NK-92 (cell line): Measurements from ENCODE around the gene KCNA3.

Experiments used
- DNase-seq: peaks from one replicate; lab custom pipeline; 2025; ENCODE audit not compliant: unreplicated experiment; lab: John Stamatoyannopoulos, UW

The KCNA3 gene

GRCh38 chr1:110674337-110675059 is at the start of gene KCNA3:
Gene KCNA3, minus strand, starts transcription at chr1:110674940. Its CDS starts 131 bp downstream, at chr1:110674809.
- DNase-seq = no peak

GRCh38 chr1:110722807-110723206 is 48.1 kb upstream of the KCNA3 start:
- DNase-seq = no peak

- DNase-seq = no peak
Measured at GRCh38 chr1:110719908-110720307, 45.2 kb upstream of the KCNA3 start.

- no peak for DNase-seq
Measured at GRCh38 chr1:110718452-110718851, 43.7 kb upstream of the KCNA3 start.

- no peak for DNase-seq
Measured at GRCh38 chr1:110717179-110717578, 42.4 kb upstream of the KCNA3 start.

GRCh38 chr1:110714374-110714995 is 39.7 kb upstream of the KCNA3 start:
- no peak for DNase-seq

GRCh38 chr1:110713221-110713620 is 38.5 kb upstream of the KCNA3 start:
- DNase-seq = no peak

- no peak for DNase-seq
Measured at GRCh38 chr1:110710314-110710713, 35.6 kb upstream of the KCNA3 start.

- DNase-seq = no peak
Measured at GRCh38 chr1:110708974-110709440, 34.3 kb upstream of the KCNA3 start.

- no peak for DNase-seq
Measured at GRCh38 chr1:110707232-110707631, 32.5 kb upstream of the KCNA3 start.

- no peak for DNase-seq
Measured at GRCh38 chr1:110706621-110707020, 31.9 kb upstream of the KCNA3 start.

GRCh38 chr1:110702260-110702659 is 27.5 kb upstream of the KCNA3 start:
- no peak for DNase-seq

GRCh38 chr1:110700767-110701166 is 26.0 kb upstream of the KCNA3 start:
- no peak for DNase-seq

- no peak for DNase-seq
Measured at GRCh38 chr1:110697606-110698005, 22.9 kb upstream of the KCNA3 start.

GRCh38 chr1:110696818-110697217 is 22.1 kb upstream of the KCNA3 start:
- DNase-seq = no peak

GRCh38 chr1:110690709-110691365 is 16.1 kb upstream of the KCNA3 start:
- no peak for DNase-seq

- no peak for DNase-seq
Measured at GRCh38 chr1:110689868-110690267, 15.1 kb upstream of the KCNA3 start.

- no peak for DNase-seq
Measured at GRCh38 chr1:110688514-110688913, 13.8 kb upstream of the KCNA3 start.

GRCh38 chr1:110687250-110687649 is 12.5 kb upstream of the KCNA3 start:
- no peak for DNase-seq

GRCh38 chr1:110686188-110686587 is 11.4 kb upstream of the KCNA3 start:
- DNase-seq = no peak

GRCh38 chr1:110684491-110684890 is 9.8 kb upstream of the KCNA3 start:
- no peak for DNase-seq

- no peak for DNase-seq
Measured at GRCh38 chr1:110682898-110683297, 8.2 kb upstream of the KCNA3 start.
